Brain microvascular endothelial cell (primary cell): ENCODE results near the gene PCDHB1.

Source experiments
- DNase-seq: peaks from one replicate; pipeline ENCODE4 v3.0.0-alpha.2; 2020
- H3K27ac ChIP-seq: fragments of 250-450 bp; sonication (Bioruptor Pico); 2 replicates; pipeline ENCODE4 v1.5.1; 2020; ENCODE audit warnings: mild to moderate bottlenecking, moderate library complexity
- H3K27me3 ChIP-seq: fragments of 250-450 bp; sonication (Bioruptor Pico); replicated peaks from 2 replicates; pipeline ENCODE4 v1.5.1; 2020; ENCODE audit warnings: mild to moderate bottlenecking
- H3K36me3 ChIP-seq: fragments of 250-450 bp; sonication (Bioruptor Pico); replicated peaks from 2 replicates; pipeline ENCODE4 v1.5.1; 2020; ENCODE audit warnings: mild to moderate bottlenecking
- H3K4me3 ChIP-seq: 2 replicates; pipeline ENCODE4 v1.5.1; 2011; ENCODE audit warnings: low read depth, mild to moderate bottlenecking, control low read depth, low read length, moderate library complexity
- in situ Hi-C: cut with HindIII; loops from 2 replicates; pipeline ENCODE4 v1.10.0; 2017; ENCODE audit warnings: low sequenced_read_pairs, low pct_ligation_motif_present
- TF ChIP-seq, protein P1 (sequence below): IDR thresholded peaks from 2 replicates; pipeline ENCODE4 v1.5.1; 2011; ENCODE audit warnings: low read depth, mild to moderate bottlenecking, moderate library complexity, low read length, control low read depth, inconsistent platforms; ENCODE audit errors: missing control alignments

The PCDHB1 gene

DNA sequence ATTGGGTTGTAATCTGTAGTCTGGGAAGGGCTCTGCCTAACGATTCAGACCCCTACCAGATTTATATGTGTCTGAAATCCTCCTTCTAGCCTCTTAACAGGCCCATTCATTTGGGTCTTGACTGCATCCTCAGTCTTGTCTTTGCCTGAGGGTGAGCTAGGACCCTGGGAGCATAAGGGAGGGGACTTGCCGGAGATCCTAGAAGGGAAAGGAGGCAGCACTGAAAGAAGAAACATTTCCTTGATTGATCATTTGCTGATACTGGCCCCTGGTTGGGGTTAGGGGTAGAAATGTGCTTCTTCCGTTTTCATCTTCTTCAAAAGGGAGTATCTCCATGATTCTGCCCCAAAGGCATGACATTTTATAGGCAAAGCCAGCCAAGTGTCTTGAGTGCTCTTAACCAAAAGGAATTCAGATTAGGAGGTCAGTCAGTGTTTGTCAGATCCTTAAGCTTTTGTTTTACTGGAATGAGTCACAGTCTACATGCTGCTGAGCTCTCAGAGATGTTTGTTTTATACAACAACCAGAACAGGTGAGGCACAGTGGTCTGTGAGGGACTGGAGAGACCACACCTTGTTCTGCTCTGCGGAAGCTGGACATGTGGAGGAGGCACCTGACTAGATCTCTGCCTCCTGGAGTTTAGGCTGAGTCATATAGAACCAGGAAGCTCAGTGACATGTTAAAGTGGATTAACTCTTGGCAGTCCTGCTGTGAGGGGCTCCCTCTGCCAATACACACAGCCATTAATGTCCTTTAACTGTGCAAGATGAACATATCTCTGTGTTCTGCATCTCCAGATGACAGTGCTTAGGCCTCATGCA lies 47.2 kb upstream of the PCDHB1 start:
- no peaks in the 10 kb centered on the region for H3K27me3 ChIP-seq
- H3K36me3 ChIP-seq = no peaks in the 10 kb centered on the region
- in situ Hi-C loops = no loop called here
- H3K4me3 ChIP-seq = no peak overlapping the region
- no peak overlapping the region for H3K27ac ChIP-seq
- TF ChIP-seq, protein P1, sequence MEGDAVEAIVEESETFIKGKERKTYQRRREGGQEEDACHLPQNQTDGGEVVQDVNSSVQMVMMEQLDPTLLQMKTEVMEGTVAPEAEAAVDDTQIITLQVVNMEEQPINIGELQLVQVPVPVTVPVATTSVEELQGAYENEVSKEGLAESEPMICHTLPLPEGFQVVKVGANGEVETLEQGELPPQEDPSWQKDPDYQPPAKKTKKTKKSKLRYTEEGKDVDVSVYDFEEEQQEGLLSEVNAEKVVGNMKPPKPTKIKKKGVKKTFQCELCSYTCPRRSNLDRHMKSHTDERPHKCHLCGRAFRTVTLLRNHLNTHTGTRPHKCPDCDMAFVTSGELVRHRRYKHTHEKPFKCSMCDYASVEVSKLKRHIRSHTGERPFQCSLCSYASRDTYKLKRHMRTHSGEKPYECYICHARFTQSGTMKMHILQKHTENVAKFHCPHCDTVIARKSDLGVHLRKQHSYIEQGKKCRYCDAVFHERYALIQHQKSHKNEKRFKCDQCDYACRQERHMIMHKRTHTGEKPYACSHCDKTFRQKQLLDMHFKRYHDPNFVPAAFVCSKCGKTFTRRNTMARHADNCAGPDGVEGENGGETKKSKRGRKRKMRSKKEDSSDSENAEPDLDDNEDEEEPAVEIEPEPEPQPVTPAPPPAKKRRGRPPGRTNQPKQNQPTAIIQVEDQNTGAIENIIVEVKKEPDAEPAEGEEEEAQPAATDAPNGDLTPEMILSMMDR = no peak
- DNase-seq = no peak

DNA sequence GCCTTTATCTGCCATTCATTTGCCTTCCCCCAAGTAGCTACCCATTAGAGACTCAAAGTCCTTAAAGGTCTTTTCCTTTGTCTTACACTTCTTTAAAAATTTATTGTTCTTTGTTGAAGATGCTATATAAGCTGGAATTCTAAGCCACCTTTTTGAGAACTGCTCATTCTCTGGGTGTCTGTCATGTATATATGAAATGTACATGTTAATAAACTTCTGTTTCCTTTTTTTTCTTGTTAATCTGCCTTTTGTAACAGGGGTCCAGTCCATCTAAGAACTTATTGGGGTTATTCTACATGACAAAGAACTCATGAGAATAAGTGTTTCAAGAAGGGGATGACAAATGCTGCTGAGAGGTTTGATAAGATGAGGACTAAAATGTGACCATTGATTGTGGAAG lies 43.4 kb upstream of the PCDHB1 start:
- Histone ChIP-seq H3K27me3 (no peaks in the 10 kb centered on the region), H3K27ac (no peak overlapping the region), H3K4me3 (no peak overlapping the region), H3K36me3 (no peaks in the 10 kb centered on the region)
- DNase-seq = no peak
- TF ChIP-seq, protein P1 = no peak
- in situ Hi-C loops = no loop called here

DNA sequence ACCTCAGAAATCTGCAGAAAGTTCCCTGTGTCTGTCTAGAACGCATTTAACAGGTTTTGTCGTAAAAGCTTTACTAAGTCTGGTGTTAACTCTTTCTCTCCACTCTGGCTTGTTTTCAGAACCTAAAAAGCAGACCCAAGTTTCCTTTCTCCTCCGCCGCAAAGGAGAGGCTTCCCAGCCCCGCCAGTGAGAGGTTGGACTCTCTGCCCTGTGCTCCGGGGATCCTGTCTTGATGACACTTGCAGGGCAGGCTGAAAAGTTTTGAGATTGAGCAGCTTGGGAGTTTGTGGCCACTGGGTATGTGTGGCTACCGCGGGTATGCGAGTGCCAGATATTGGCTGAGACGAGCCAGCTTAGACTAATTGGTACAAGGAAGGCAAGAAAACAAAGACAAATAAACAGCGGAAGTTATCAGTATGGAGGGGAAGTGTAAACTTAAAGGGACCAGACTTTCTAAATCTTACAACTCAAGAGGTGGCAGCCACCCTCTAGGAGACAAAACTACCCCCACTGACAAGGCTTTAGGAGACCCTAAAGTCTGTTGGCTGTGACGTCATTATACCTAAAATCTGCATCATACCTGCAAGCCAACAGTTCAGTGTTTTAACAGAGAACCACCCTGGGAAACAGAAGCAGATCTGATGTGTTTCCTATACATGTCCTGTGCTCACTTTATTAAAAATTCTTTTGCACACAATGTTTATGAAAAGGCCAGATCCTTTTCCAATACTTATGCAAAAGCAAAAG lies 41.0 kb upstream of the PCDHB1 start:
- in situ Hi-C loops = no loop called here
- TF ChIP-seq, protein P1 = no peak
- H3K36me3 ChIP-seq = no peaks in the 10 kb centered on the region
- H3K4me3 ChIP-seq = no peak overlapping the region
- DNase-seq = no peak
- H3K27ac ChIP-seq = no peak overlapping the region
- no peaks in the 10 kb centered on the region for H3K27me3 ChIP-seq

DNA sequence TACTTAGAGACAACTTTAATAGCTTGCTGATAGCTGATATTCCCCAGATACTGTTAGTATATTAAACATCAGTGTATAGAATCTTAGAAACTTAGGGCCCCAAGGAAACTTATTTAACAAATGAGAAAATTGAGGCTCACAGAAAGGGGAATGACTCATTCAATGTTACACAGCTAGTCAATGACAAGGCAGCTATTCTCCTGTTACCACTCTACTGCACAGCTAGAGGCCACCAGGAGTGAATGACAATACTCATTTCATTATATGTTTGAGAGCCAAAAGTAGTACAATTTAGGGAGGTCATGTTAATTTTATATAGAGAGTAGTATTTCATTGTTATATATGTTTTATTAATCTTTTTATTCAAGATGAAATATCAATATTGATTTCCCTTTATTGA lies 33.2 kb upstream of the PCDHB1 start:
- H3K27ac ChIP-seq = no peak overlapping the region
- H3K27me3 ChIP-seq = no peaks in the 10 kb centered on the region
- H3K4me3 ChIP-seq = no peak overlapping the region
- DNase-seq = no peak
- TF ChIP-seq, protein P1 = no peak
- no peaks in the 10 kb centered on the region for H3K36me3 ChIP-seq
- in situ Hi-C loops = no loop called here

DNA sequence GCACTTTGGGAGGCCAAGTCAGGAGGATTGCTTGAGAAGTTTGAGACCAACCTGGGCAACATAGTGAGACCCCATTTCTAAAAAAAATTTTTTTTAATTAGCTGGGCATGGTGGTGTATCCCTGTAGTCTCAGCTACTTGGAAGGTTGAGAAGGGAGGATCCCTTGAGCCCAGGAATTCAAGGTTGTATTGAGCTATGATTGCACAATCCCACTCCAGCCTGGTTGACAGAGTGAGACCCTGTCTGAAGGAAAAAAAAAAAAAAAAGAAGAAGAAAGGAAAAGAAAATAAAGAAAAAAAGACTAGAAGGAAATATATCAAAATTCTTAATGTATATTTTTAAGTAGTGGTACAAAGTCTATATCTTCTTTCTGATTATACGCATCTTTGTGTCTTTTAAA lies 28.8 kb upstream of the PCDHB1 start:
- Histone ChIP-seq H3K36me3 (no peaks in the 10 kb centered on the region), H3K27me3 (no peaks in the 10 kb centered on the region), H3K4me3 (no peak overlapping the region), H3K27ac (no peak overlapping the region)
- TF ChIP-seq, protein P1 = no peak
- no peak for DNase-seq
- in situ Hi-C loops = no loop called here
